ENCODE results near the gene VSTM2L. TPM values are rescaled to one million over a fixed set of nuclear protein-coding genes. Genes with fewer than 3 reads are reported as not detected.

The VSTM2L gene
- total RNA-seq, 4 donors from 2014 or later = 0.78 to 1.4 TPM; not detected in 2

GRCh38 chr20:37885593-37886503, 17.1 kb upstream of the VSTM2L start:
- H3K27me3 ChIP-seq = peaks cover 20% of the 10 kb centered on the region
- 43% methylated on average over 30 of the region's 32 CpGs for WGBS
- H3K9me3 ChIP-seq = no peaks in the 10 kb centered on the region
- H3K4me3 ChIP-seq = no peak overlapping the region
- no peaks in the 10 kb centered on the region for H3K36me3 ChIP-seq
- no peak for TF ChIP-seq CTCF (IDR thresholded peaks at IDR 0.05)
- TF ChIP-seq POLR2AphosphoS5 (IDR thresholded peaks at IDR 0.05) = no peak
- TF ChIP-seq POLR2A (IDR thresholded peaks at IDR 0.05) = no peak
- no peak for TF ChIP-seq EP300 (IDR thresholded peaks at IDR 0.05)
- no peak overlapping the region for H3K27ac ChIP-seq
- H3K4me1 ChIP-seq = peaks cover 1% of the 10 kb centered on the region
- DNase-seq (ENCODE audit: low spot score in 2 of 2) = no peak

- Histone ChIP-seq H3K36me3 (no peaks in the 10 kb centered on the region), H3K4me3 (no peak overlapping the region), H3K4me1 (peaks cover 3% of the 10 kb centered on the region), H3K9me3 (no peaks in the 10 kb centered on the region), H3K27me3 (peaks cover 20% of the 10 kb centered on the region), H3K27ac (no peak overlapping the region)
- TF ChIP-seq CTCF (IDR thresholded peaks at IDR 0.05) (no peak), POLR2A (IDR thresholded peaks at IDR 0.05) (no peak), EP300 (IDR thresholded peaks at IDR 0.05) (no peak), POLR2AphosphoS5 (IDR thresholded peaks at IDR 0.05) (no peak)
- no CpG with 5 or more reads among the region's 4 CpGs for WGBS
- no peak for DNase-seq (ENCODE audit: low spot score in 2 of 2)
Measured at GRCh38 chr20:37886851-37887297, 16.1 kb upstream of the VSTM2L start.

- Histone ChIP-seq H3K27ac (no peak overlapping the region), H3K36me3 (no peaks in the 10 kb centered on the region), H3K27me3 (peaks cover 20% of the 10 kb centered on the region), H3K4me3 (no peak overlapping the region), H3K9me3 (no peaks in the 10 kb centered on the region), H3K4me1 (peaks cover 3% of the 10 kb centered on the region)
- WGBS = 93% methylated on average over 7 of the region's 10 CpGs
- no peak for DNase-seq (ENCODE audit: low spot score in 2 of 2)
- TF ChIP-seq EP300 (IDR thresholded peaks at IDR 0.05) (no peak), POLR2A (IDR thresholded peaks at IDR 0.05) (no peak)
Measured at GRCh38 chr20:37888641-37889040, 14.3 kb upstream of the VSTM2L start.

GRCh38 chr20:37890108-37890507, 12.8 kb upstream of the VSTM2L start:
- no peak for TF ChIP-seq CTCF (IDR thresholded peaks at IDR 0.05)
- TF ChIP-seq EP300 (IDR thresholded peaks at IDR 0.05) = no peak
- TF ChIP-seq POLR2A (IDR thresholded peaks at IDR 0.05) = no peak
- no peak for TF ChIP-seq POLR2AphosphoS5 (IDR thresholded peaks at IDR 0.05)
- Histone ChIP-seq H3K4me1 (peaks cover 3% of the 10 kb centered on the region), H3K27ac (no peak overlapping the region), H3K36me3 (no peaks in the 10 kb centered on the region), H3K9me3 (no peaks in the 10 kb centered on the region), H3K4me3 (no peak overlapping the region), H3K27me3 (peaks cover 10% of the 10 kb centered on the region)
- 80% methylated on average over 5 of the region's 5 CpGs for WGBS
- no peak for DNase-seq (ENCODE audit: low spot score in 2 of 2)

- Histone ChIP-seq H3K27ac (no peak overlapping the region), H3K36me3 (no peaks in the 10 kb centered on the region), H3K27me3 (peaks cover 7% of the 10 kb centered on the region), H3K4me3 (no peak overlapping the region), H3K4me1 (peaks cover 3% of the 10 kb centered on the region), H3K9me3 (no peaks in the 10 kb centered on the region)
- WGBS = 65% methylated on average over 7 of the region's 13 CpGs
- no peak for DNase-seq (ENCODE audit: low spot score in 2 of 2)
- TF ChIP-seq POLR2A (IDR thresholded peaks at IDR 0.05) = no peak
- TF ChIP-seq POLR2AphosphoS5 (IDR thresholded peaks at IDR 0.05) = no peak
- TF ChIP-seq CTCF (IDR thresholded peaks at IDR 0.05) = no peak
- no peak for TF ChIP-seq EP300 (IDR thresholded peaks at IDR 0.05)
Measured at GRCh38 chr20:37890643-37891042, 12.3 kb upstream of the VSTM2L start.

All from suprapubic skin (tissue), 4 donors.